Stomach (tissue), 8 donors: Measurements from ENCODE around the gene OR2T2. TPM values are rescaled to one million over a fixed set of nuclear protein-coding genes. Genes with fewer than 3 reads are reported as not detected.

ENCODE experiments used
- polyA plus RNA-seq, 3 donors: library from polyadenylated mRNA; stranded (reverse); fragments of 200-250 nt; gene quantifications; one replicate each; pipeline ENCODE4 v1.2.3, GENCODE V29; 2013
- total RNA-seq, 5 donors: library from RNA; depleted of rRNA; stranded (reverse); fragments of >200 nt; gene quantifications; one replicate each; pipeline versions ENCODE4 v1.1.0 to v1.2.3, GENCODE V29; 2014 to 2016
- donor health status: healthy with polysubstance abuse.
- donor health status: Bipolar disorder and iron deficiency.
- donor health status: healthy.

The OR2T2 gene
- total and polyA plus RNA-seq, 8 donors: not detected

Other genes with a start within 250 kb of the OR2T2 start
- gene OR2M3, start 248.4 kb upstream of the OR2T2 start, total RNA-seq: under 1 TPM in 1 of 5 donors, not detected in 4; 0.45 TPM
- not detected for gene OR2M3, start 248.4 kb upstream of the OR2T2 start, polyA plus RNA-seq
- not detected for gene OR2M4, start 214.2 kb upstream of the OR2T2 start, total RNA-seq
- gene OR2M4, start 214.2 kb upstream of the OR2T2 start, polyA plus RNA-seq: not detected
- not detected for gene OR2T33, start 167.7 kb upstream of the OR2T2 start, total RNA-seq
- gene OR2T33, start 167.7 kb upstream of the OR2T2 start, polyA plus RNA-seq: not detected
- not detected for gene OR2T12, start 142.2 kb upstream of the OR2T2 start, total RNA-seq
- not detected for gene OR2T12, start 142.2 kb upstream of the OR2T2 start, polyA plus RNA-seq
- gene OR2M7, start 121.1 kb upstream of the OR2T2 start, total RNA-seq: not detected
- not detected for gene OR2M7, start 121.1 kb upstream of the OR2T2 start, polyA plus RNA-seq
- gene OR14C36, start 96.9 kb upstream of the OR2T2 start, total RNA-seq: not detected
- gene OR14C36, start 96.9 kb upstream of the OR2T2 start, polyA plus RNA-seq: not detected
- not detected for gene OR2T4, start 84.0 kb upstream of the OR2T2 start, total RNA-seq
- gene OR2T4, start 84.0 kb upstream of the OR2T2 start, polyA plus RNA-seq: not detected
- gene OR2T6, start 69.9 kb upstream of the OR2T2 start, total RNA-seq: under 1 TPM in 1 of 5 donors, not detected in 4; under 0.01 TPM
- not detected for gene OR2T6, start 69.9 kb upstream of the OR2T2 start, polyA plus RNA-seq
- gene OR2T1, start 42.6 kb upstream of the OR2T2 start, total RNA-seq: not detected
- gene OR2T1, start 42.6 kb upstream of the OR2T2 start, polyA plus RNA-seq: not detected
- gene OR2T3, start 27.7 kb downstream of the OR2T2 start, total RNA-seq: not detected
- gene OR2T3, start 27.7 kb downstream of the OR2T2 start, polyA plus RNA-seq: not detected
- not detected for gene OR2T5, start 43.0 kb downstream of the OR2T2 start, total RNA-seq
- gene OR2T5, start 43.0 kb downstream of the OR2T2 start, polyA plus RNA-seq: not detected
- gene OR2G6, start 62.4 kb downstream of the OR2T2 start, total RNA-seq: not detected
- gene OR2G6, start 62.4 kb downstream of the OR2T2 start, polyA plus RNA-seq: not detected
- gene OR2T29, start 117.1 kb downstream of the OR2T2 start, total RNA-seq: not detected
- gene OR2T29, start 117.1 kb downstream of the OR2T2 start, polyA plus RNA-seq: not detected
- gene OR2T34, start 129.1 kb downstream of the OR2T2 start, total RNA-seq: not detected
- not detected for gene OR2T34, start 129.1 kb downstream of the OR2T2 start, polyA plus RNA-seq
- not detected for gene OR2T10, start 152.1 kb downstream of the OR2T2 start, total RNA-seq
- gene OR2T10, start 152.1 kb downstream of the OR2T2 start, polyA plus RNA-seq: not detected
- not detected for gene OR2T11, start 189.5 kb downstream of the OR2T2 start, total RNA-seq
- gene OR2T11, start 189.5 kb downstream of the OR2T2 start, polyA plus RNA-seq: not detected
- gene OR2T35, start 199.6 kb downstream of the OR2T2 start, total RNA-seq: not detected
- not detected for gene OR2T35, start 199.6 kb downstream of the OR2T2 start, polyA plus RNA-seq
- gene OR2T27, start 209.9 kb downstream of the OR2T2 start, total RNA-seq: not detected
- gene OR2T27, start 209.9 kb downstream of the OR2T2 start, polyA plus RNA-seq: not detected